ENCODE data around the gene MAD1L1.

DNA sequence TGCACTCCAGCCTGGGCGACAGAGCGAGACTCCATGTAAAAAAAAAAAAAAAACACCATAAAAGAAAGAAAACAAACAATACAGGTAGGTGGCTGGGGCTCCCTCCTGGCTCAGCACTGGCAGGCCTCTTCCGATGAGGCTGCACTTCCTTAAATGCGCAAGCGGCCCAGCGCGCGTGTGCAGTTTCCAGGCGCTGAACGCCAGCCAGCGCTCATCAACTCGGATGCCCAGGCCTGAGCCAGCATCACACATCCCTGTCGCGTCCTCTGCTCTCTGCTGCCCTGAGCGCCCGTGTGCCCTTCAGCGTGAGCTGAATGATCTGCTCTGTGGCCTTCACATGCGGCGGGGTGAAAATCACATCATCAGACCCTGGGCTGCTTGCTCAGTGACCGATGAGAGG, 41.1 kb upstream of the MAD1L1 start:
- TF ChIP-seq, protein P1, sequence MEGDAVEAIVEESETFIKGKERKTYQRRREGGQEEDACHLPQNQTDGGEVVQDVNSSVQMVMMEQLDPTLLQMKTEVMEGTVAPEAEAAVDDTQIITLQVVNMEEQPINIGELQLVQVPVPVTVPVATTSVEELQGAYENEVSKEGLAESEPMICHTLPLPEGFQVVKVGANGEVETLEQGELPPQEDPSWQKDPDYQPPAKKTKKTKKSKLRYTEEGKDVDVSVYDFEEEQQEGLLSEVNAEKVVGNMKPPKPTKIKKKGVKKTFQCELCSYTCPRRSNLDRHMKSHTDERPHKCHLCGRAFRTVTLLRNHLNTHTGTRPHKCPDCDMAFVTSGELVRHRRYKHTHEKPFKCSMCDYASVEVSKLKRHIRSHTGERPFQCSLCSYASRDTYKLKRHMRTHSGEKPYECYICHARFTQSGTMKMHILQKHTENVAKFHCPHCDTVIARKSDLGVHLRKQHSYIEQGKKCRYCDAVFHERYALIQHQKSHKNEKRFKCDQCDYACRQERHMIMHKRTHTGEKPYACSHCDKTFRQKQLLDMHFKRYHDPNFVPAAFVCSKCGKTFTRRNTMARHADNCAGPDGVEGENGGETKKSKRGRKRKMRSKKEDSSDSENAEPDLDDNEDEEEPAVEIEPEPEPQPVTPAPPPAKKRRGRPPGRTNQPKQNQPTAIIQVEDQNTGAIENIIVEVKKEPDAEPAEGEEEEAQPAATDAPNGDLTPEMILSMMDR (IDR thresholded peaks at IDR 0.05; ENCODE audit: borderline replicate concordance, extremely low read depth, low read length, poor library complexity, severe bottlenecking) = no peak
- no peak for TF ChIP-seq EZH2 (IDR thresholded peaks at IDR 0.05; ENCODE audit: borderline replicate concordance, low read depth, low read length, severe bottlenecking)

Measured in DND-41 (cell line).